NCI-H69 (cell line): Measurements from ENCODE around the gene TRPM3.

Source experiments
- DNase-seq: peaks from one replicate; lab custom pipeline; 2025; lab: John Stamatoyannopoulos, UW

The TRPM3 gene

GRCh38 chr9:70519912-70520724 lies 601.3 kb downstream of the TRPM3 start:
- DNase-seq = peak; percentile 5

GRCh38 chr9:70517926-70518610 lies 603.4 kb downstream of the TRPM3 start:
- no peak for DNase-seq

- peak; percentile 39 for DNase-seq
Observed at GRCh38 chr9:70514273-70514672, 607.1 kb downstream of the TRPM3 start.

GRCh38 chr9:70511858-70512257 lies 609.6 kb downstream of the TRPM3 start:
- no peak for DNase-seq

- DNase-seq = peak; percentile 46
Observed at GRCh38 chr9:70510157-70510770, 611.2 kb downstream of the TRPM3 start.

- DNase-seq = no peak
Observed at GRCh38 chr9:70506159-70506558, 615.3 kb downstream of the TRPM3 start.

GRCh38 chr9:70504834-70505233 lies 616.6 kb downstream of the TRPM3 start:
- no peak for DNase-seq

GRCh38 chr9:70502690-70503089 lies 618.7 kb downstream of the TRPM3 start:
- no peak for DNase-seq

GRCh38 chr9:70500793-70501192 lies 620.6 kb downstream of the TRPM3 start:
- no peak for DNase-seq

- DNase-seq = no peak
Observed at GRCh38 chr9:70499621-70500020, 621.8 kb downstream of the TRPM3 start.

- no peak for DNase-seq
Observed at GRCh38 chr9:70498866-70499265, 622.6 kb downstream of the TRPM3 start.

GRCh38 chr9:70496244-70496643 lies 625.2 kb downstream of the TRPM3 start:
- no peak for DNase-seq

GRCh38 chr9:70495514-70495913 lies 625.9 kb downstream of the TRPM3 start:
- no peak for DNase-seq

GRCh38 chr9:70494221-70494620 lies 627.2 kb downstream of the TRPM3 start:
- peak; percentile 64 for DNase-seq

- no peak for DNase-seq
Observed at GRCh38 chr9:70493029-70493428, 628.4 kb downstream of the TRPM3 start.

- DNase-seq = peak; percentile 88
Observed at GRCh38 chr9:70492319-70492777, 629.1 kb downstream of the TRPM3 start.

- no peak for DNase-seq
Observed at GRCh38 chr9:70491426-70492318, 629.7 kb downstream of the TRPM3 start.

- no peak for DNase-seq
Observed at GRCh38 chr9:70490478-70490877, 630.9 kb downstream of the TRPM3 start.

GRCh38 chr9:70488793-70489105 lies 632.7 kb downstream of the TRPM3 start:
- DNase-seq = no peak

- DNase-seq = no peak
Observed at GRCh38 chr9:70488098-70488792, 633.2 kb downstream of the TRPM3 start.

GRCh38 chr9:70486127-70486526 lies 635.3 kb downstream of the TRPM3 start:
- no peak for DNase-seq
